HL-60 (cell line): ENCODE data around the gene ZBTB24.

Experiments used
- DNase-seq, 2 experiments: peaks; one replicate each; pipeline ENCODE4 v3.0.0-alpha.2; 2010 to 2020; ENCODE audit warnings: low read depth in 1 of 2, low spot score in 1 of 2
- H3K27ac ChIP-seq: fragments of 250-450 bp; sonication (Bioruptor Pico); replicated peaks from 2 replicates; pipeline ENCODE4 v1.5.1; 2020; ENCODE audit warnings: mild to moderate bottlenecking, moderate library complexity
- H3K27me3 ChIP-seq: fragments of 250-450 bp; sonication (Bioruptor Pico); 2 replicates; pipeline ENCODE4 v1.5.1; 2021; ENCODE audit warnings: mild to moderate bottlenecking, moderate library complexity; ENCODE audit not compliant: insufficient read depth, poor library complexity, severe bottlenecking
- H3K4me3 ChIP-seq: replicated peaks from 2 replicates; pipeline ENCODE4 v1.5.1; 2011; ENCODE audit warnings: mild to moderate bottlenecking, control low read depth, low read length; ENCODE audit not compliant: insufficient read depth
- GABPA ChIP-seq: IDR thresholded peaks from 2 replicates; pipeline ENCODE4 v1.6.1; 2012; ENCODE audit warnings: low read depth
- POLR2AphosphoS5 ChIP-seq: IDR thresholded peaks from 2 replicates; pipeline ENCODE4 v1.6.1; 2012; ENCODE audit warnings: low read depth
- REST ChIP-seq: IDR thresholded peaks from 2 replicates; pipeline ENCODE4 v1.6.1; 2012; ENCODE audit warnings: low read depth; ENCODE audit not compliant: insufficient replicate concordance
- SPI1 ChIP-seq: IDR thresholded peaks from 2 replicates; pipeline ENCODE4 v1.6.1; 2012; ENCODE audit warnings: low read depth, mild to moderate bottlenecking, borderline replicate concordance
- TF ChIP-seq, protein P1 (sequence below): IDR thresholded peaks from one replicate; pipeline ENCODE4 v1.5.1; 2011; ENCODE audit warnings: low read length, control low read depth, inconsistent platforms; ENCODE audit not compliant: insufficient read depth

The ZBTB24 gene

GRCh38 chr6:109434456-109434855 is 48.6 kb downstream of the ZBTB24 start:
- no peak overlapping the region for H3K4me3 ChIP-seq
- TF ChIP-seq GABPA = no peak
- TF ChIP-seq, protein P1, sequence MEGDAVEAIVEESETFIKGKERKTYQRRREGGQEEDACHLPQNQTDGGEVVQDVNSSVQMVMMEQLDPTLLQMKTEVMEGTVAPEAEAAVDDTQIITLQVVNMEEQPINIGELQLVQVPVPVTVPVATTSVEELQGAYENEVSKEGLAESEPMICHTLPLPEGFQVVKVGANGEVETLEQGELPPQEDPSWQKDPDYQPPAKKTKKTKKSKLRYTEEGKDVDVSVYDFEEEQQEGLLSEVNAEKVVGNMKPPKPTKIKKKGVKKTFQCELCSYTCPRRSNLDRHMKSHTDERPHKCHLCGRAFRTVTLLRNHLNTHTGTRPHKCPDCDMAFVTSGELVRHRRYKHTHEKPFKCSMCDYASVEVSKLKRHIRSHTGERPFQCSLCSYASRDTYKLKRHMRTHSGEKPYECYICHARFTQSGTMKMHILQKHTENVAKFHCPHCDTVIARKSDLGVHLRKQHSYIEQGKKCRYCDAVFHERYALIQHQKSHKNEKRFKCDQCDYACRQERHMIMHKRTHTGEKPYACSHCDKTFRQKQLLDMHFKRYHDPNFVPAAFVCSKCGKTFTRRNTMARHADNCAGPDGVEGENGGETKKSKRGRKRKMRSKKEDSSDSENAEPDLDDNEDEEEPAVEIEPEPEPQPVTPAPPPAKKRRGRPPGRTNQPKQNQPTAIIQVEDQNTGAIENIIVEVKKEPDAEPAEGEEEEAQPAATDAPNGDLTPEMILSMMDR = no peak
- TF ChIP-seq POLR2AphosphoS5 = no peak
- no peak for TF ChIP-seq REST
- TF ChIP-seq SPI1 = no peak
- no peak overlapping the region for H3K27ac ChIP-seq
- DNase-seq = no peak
- no peaks in the 10 kb centered on the region for H3K27me3 ChIP-seq

DNA sequence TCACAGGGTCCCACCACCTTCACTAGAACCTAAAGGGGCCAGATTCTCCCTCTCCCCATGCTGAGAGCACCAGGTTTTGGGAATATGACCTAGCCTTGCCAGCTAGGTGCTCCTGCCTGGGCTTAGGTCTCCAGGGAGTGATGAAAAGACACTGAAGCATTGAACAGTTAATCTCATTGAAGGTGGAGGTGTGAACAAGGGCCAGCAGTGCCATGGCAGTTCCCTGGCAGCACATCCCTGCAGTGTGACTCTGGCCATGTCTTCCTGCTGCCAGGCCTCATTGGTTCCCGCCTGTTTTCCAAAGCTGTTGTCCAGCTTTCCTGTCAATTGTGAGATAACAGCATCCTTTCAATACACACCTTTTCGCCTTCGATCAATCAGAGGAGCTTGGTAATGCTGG is 53.5 kb downstream of the ZBTB24 start:
- no peaks in the 10 kb centered on the region for H3K27me3 ChIP-seq
- no peak overlapping the region for H3K27ac ChIP-seq
- no peak for DNase-seq
- H3K4me3 ChIP-seq = no peak overlapping the region
- TF ChIP-seq, protein P1 = no peak
- TF ChIP-seq GABPA (no peak), SPI1 (no peak), POLR2AphosphoS5 (no peak), REST (no peak)

DNA sequence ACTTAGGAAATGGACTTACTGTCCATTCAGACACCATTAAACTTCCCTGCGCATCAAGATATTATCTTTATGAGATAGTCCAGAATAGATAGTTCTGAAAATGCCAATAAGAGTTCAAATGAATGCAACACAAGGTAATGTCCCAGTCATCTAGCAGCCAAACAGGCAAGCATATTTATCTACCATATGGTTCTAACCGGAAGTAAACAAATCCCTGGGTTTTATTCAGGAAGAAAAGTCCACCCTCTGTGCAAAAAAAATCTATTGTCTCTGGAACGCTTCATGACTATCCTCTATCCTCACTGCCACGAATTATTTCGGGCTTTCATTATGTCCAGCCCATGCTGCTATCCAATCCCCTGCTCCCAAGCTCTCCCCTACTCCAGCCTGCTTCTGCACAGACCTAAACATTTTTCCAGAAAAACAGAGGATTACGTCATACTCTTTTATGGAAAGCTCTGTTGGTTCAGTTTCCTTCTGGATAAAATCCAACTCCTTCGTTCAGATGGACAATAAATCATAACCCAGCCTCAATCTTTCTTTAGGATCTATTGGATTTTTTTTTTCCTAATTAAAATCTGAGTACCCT is 54.0 kb downstream of the ZBTB24 start:
- DNase-seq = no peak
- Histone ChIP-seq H3K27ac (no peak overlapping the region), H3K27me3 (no peaks in the 10 kb centered on the region), H3K4me3 (no peak overlapping the region)
- TF ChIP-seq POLR2AphosphoS5 = no peak
- no peak for TF ChIP-seq REST
- no peak for TF ChIP-seq GABPA
- TF ChIP-seq SPI1 = no peak
- TF ChIP-seq, protein P1 = no peak
